Ovary (tissue), 3 donors: Measurements from ENCODE around the gene CSTF3.

ENCODE experiments used
- POLR2A ChIP-seq: fragments of 450-650 bp; IDR thresholded peaks from one replicate; pipeline ENCODE4 v1.6.1; 2017; ENCODE audit warnings: antibody characterized with exemption, mild to moderate bottlenecking, moderate library complexity
- TF ChIP-seq, protein P1 (sequence below), 3 donors: fragments of 450-650 bp in 2 of 3; fragments of 200-600 bp in 1 of 3; IDR thresholded peaks; one replicate each; pipeline versions ENCODE4 v1.5.1 to v1.8.0; 2016 to 2022; ENCODE audit warnings: antibody characterized with exemption in 3 of 3, mild to moderate bottlenecking in 1 of 3
- donor health status: DM: no; HTN: no; CAD: no.

DNA sequence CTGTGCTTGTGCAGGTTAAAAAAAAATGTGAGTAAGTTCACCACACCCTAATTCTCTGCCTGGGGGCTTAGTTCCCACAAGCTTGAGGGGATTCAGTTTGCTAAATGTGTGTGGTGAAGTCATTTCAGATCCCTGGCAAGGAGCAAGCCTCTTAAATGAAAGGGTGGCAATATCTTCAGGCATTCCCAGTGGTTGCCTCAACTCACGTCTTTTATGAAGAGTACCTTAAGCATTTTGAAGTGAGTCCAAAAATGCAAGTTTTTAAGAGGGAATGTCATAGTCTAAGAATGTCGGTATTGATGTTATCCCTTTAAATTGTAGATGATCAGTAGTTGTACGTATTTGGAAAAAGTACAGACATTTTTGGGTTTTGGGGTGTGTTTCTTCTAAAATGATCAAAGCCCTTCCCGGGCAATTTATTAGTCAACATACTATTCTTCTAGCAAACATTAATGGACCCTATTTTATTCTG, 117.0 kb downstream of the CSTF3 start:
- TF ChIP-seq, protein P1, sequence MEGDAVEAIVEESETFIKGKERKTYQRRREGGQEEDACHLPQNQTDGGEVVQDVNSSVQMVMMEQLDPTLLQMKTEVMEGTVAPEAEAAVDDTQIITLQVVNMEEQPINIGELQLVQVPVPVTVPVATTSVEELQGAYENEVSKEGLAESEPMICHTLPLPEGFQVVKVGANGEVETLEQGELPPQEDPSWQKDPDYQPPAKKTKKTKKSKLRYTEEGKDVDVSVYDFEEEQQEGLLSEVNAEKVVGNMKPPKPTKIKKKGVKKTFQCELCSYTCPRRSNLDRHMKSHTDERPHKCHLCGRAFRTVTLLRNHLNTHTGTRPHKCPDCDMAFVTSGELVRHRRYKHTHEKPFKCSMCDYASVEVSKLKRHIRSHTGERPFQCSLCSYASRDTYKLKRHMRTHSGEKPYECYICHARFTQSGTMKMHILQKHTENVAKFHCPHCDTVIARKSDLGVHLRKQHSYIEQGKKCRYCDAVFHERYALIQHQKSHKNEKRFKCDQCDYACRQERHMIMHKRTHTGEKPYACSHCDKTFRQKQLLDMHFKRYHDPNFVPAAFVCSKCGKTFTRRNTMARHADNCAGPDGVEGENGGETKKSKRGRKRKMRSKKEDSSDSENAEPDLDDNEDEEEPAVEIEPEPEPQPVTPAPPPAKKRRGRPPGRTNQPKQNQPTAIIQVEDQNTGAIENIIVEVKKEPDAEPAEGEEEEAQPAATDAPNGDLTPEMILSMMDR (IDR thresholded peaks at IDR 0.05) = no peak
- TF ChIP-seq POLR2A = no peak
